ENCODE results near the gene GOLGA6L2.

DNA sequence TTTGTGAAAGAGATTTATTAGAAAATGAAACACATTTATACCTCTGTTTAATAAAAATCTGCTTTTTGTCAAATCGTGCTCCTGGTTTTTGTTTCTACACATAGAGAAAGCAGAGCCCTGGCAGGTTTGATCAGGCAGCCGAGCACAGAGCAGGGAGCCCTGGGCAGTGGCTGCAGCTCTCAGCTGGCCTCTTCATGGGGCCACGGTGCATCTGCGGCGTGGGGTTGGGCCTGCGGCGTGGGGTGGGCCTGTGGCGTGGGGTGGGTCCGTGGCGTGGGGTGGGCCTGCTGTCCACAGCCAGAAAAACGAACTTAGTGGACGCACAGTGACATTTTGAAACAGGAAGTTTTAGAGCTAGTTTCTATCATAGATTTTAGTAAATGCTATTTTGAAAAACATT, 10.6 kb downstream of the GOLGA6L2 start:
- TF ChIP-seq CTCF (IDR thresholded peaks at IDR 0.05; ENCODE audit: low read depth, low read length) (no peak), EZH2phosphoT487 (IDR thresholded peaks at IDR 0.05; ENCODE audit: low read depth) (no peak)
